HepG2 (cell line): Measurements from ENCODE around the gene LIF. TPM values are rescaled to one million over a fixed set of nuclear protein-coding genes. Genes with fewer than 3 reads are reported as not detected.

Experiments used
- DNMT1 ChIP-seq: sonication (generic); formaldehyde crosslinking; IDR thresholded peaks from 2 replicates; pipeline ENCODE4 v1.5.1; 2020; ENCODE audit warnings: mild to moderate bottlenecking, missing genetic modification reagents
- KLF11 ChIP-seq: IDR thresholded peaks from 2 replicates; pipeline ENCODE4 v1.6.1; 2016; ENCODE audit warnings: missing compliant biosample characterization
- KLF12 ChIP-seq: sonication (generic); formaldehyde crosslinking; IDR thresholded peaks from 2 replicates; pipeline ENCODE4 v1.4.0; 2020; ENCODE audit warnings: missing genetic modification reagents, borderline replicate concordance
- MEF2D ChIP-seq: sonication (generic); formaldehyde crosslinking; IDR thresholded peaks from 2 replicates; pipeline ENCODE4 v1.5.1; 2020; ENCODE audit warnings: mild to moderate bottlenecking, missing genetic modification reagents
- RFX5 ChIP-seq: IDR thresholded peaks from 2 replicates; pipeline ENCODE4 v1.6.1; 2011; ENCODE audit warnings: low read depth, low read length, improper control_type of control experiment
- RFXANK ChIP-seq: IDR thresholded peaks from 2 replicates; pipeline ENCODE4 v1.6.1; 2016
- SOX13 ChIP-seq, 3 experiments: fragments of 450-650 bp in 1 of 3; sonication (generic) in 1 of 3; formaldehyde crosslinking in 1 of 3; IDR thresholded peaks in 2 of 3; conservative IDR thresholded peaks in 1 of 3; 2 replicates each; pipeline versions ENCODE4 v1.5.0 to v1.6.1; 2016 to 2020; ENCODE audit warnings: antibody characterized with exemption in 1 of 3, mild to moderate bottlenecking in 1 of 3, missing compliant biosample characterization in 1 of 3, missing genetic modification reagents in 1 of 3, moderate library complexity in 1 of 3
- SP5 ChIP-seq: IDR thresholded peaks from 2 replicates; pipeline ENCODE4 v1.6.1; 2016; ENCODE audit warnings: low read depth, borderline replicate concordance
- SRSF1 ChIP-seq: fragments of 200-400 bp; formaldehyde crosslinking; optimal IDR thresholded peaks from 2 replicates; pipeline ENCODE3; 2017; ENCODE audit warnings: mild to moderate bottlenecking, low read depth, low read length, moderate library complexity
- THAP11 ChIP-seq: IDR thresholded peaks from 2 replicates; pipeline ENCODE4 v1.6.1; 2016; ENCODE audit warnings: missing biosample characterization, missing genetic modification reagents
- ZBTB25 ChIP-seq: IDR thresholded peaks from 2 replicates; pipeline ENCODE4 v1.6.1; 2018; ENCODE audit warnings: missing genetic modification reagents
- ZMYM4 ChIP-seq: sonication (generic); formaldehyde crosslinking; IDR thresholded peaks from 2 replicates; pipeline ENCODE4 v1.8.1; 2023; ENCODE audit warnings: mild to moderate bottlenecking, missing genetic modification reagents
- ZNF614 ChIP-seq: IDR thresholded peaks from 2 replicates; pipeline ENCODE4 v1.6.1; 2018; ENCODE audit warnings: missing biosample characterization, missing genetic modification reagents, inconsistent platforms, borderline replicate concordance
- ZNF644 ChIP-seq: IDR thresholded peaks from 2 replicates; pipeline ENCODE4 v1.6.1; 2016; ENCODE audit warnings: low read depth
- ZNF674 ChIP-seq: sonication (generic); formaldehyde crosslinking; IDR thresholded peaks from 2 replicates; pipeline ENCODE4 v1.5.0; 2020; ENCODE audit warnings: low read depth, mild to moderate bottlenecking, missing genetic modification reagents
- ZNF747 ChIP-seq: sonication (generic); formaldehyde crosslinking; IDR thresholded peaks from 2 replicates; pipeline ENCODE4 v1.8.1; 2023; ENCODE audit warnings: missing genetic modification reagents, mild to moderate bottlenecking, borderline replicate concordance
- ZSCAN5A ChIP-seq: sonication (generic); formaldehyde crosslinking; IDR thresholded peaks from 2 replicates; pipeline ENCODE4 v1.8.0; 2022; ENCODE audit warnings: mild to moderate bottlenecking, missing genetic modification reagents, borderline replicate concordance
- polyA plus RNA-seq, 8 experiments: library from polyadenylated mRNA; depleted of rRNA in 3 of 8; stranded (reverse) in 7 of 8; unstranded in 1 of 8; fragments of >200 nt; fragmentation: Illumina TruSeq in 4 of 8; extraction: Trizol in 4 of 8; gene quantifications; 2 replicates each; pipeline versions ENCODE4 v1.2.1 to v1.2.3, GENCODE V29; 2011 to 2016; ENCODE audit warnings: low read depth in 4 of 8, missing spikeins in 1 of 8, mixed read lengths in 1 of 8; ENCODE audit not compliant: insufficient read depth in 1 of 8
- total RNA-seq, 5 experiments: library from RNA; depleted of rRNA; stranded (reverse); fragments of >200 nt; fragmentation: Illumina TruSeq; extraction: Trizol; gene quantifications; 2 replicates each; pipeline ENCODE4 v1.2.3, GENCODE V29; 2016; ENCODE audit warnings: low read depth in 1 of 5
- TF ChIP-seq, protein P1 (sequence below): sonication (generic); formaldehyde crosslinking; IDR thresholded peaks from 2 replicates; pipeline ENCODE4 v1.4.0; 2020; ENCODE audit warnings: missing genetic modification reagents, borderline replicate concordance
- TF ChIP-seq, protein P2 (sequence below): sonication (generic); formaldehyde crosslinking; IDR thresholded peaks from 2 replicates; pipeline ENCODE4 v1.5.1; 2020; ENCODE audit warnings: mild to moderate bottlenecking, missing genetic modification reagents, moderate library complexity

The LIF gene
- total and polyA plus RNA-seq, 2 of the 13 experiments (the other 11 are each of a cell fraction or from before 2014, with no cell fraction given), result 3.6 to 8.5 TPM

- no peak for TF ChIP-seq ZSCAN5A (CRISPR knock-in tag)
- 0 out of 2 replicates have a peak, but pooled peaks have one; percentile 31 for TF ChIP-seq THAP11 (CRISPR knock-in tag)
- no peak for TF ChIP-seq ZMYM4 (CRISPR knock-in tag)
- no peak for TF ChIP-seq DNMT1 (CRISPR knock-in tag)
- TF ChIP-seq KLF12 (CRISPR knock-in tag), result no peak
- TF ChIP-seq, protein P1, sequence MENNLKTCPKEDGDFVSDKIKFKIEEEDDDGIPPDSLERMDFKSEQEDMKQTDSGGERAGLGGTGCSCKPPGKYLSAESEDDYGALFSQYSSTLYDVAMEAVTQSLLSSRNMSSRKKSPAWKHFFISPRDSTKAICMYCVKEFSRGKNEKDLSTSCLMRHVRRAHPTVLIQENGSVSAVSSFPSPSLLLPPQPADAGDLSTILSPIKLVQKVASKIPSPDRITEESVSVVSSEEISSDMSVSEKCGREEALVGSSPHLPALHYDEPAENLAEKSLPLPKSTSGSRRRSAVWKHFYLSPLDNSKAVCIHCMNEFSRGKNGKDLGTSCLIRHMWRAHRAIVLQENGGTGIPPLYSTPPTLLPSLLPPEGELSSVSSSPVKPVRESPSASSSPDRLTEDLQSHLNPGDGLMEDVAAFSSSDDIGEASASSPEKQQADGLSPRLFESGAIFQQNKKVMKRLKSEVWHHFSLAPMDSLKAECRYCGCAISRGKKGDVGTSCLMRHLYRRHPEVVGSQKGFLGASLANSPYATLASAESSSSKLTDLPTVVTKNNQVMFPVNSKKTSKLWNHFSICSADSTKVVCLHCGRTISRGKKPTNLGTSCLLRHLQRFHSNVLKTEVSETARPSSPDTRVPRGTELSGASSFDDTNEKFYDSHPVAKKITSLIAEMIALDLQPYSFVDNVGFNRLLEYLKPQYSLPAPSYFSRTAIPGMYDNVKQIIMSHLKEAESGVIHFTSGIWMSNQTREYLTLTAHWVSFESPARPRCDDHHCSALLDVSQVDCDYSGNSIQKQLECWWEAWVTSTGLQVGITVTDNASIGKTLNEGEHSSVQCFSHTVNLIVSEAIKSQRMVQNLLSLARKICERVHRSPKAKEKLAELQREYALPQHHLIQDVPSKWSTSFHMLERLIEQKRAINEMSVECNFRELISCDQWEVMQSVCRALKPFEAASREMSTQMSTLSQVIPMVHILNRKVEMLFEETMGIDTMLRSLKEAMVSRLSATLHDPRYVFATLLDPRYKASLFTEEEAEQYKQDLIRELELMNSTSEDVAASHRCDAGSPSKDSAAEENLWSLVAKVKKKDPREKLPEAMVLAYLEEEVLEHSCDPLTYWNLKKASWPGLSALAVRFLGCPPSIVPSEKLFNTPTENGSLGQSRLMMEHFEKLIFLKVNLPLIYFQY, result no peak
- no peak for TF ChIP-seq SOX13 (IDR thresholded peaks at IDR 0.05)
- TF ChIP-seq SOX13 (CRISPR knock-in tag; conservative IDR thresholded peaks at IDR 0.05 in 1 of 2, IDR thresholded peaks at IDR 0.05 in 1 of 2), result 0 out of 4 replicates have a peak, but pooled peaks of 1 of the 2 experiments have one; percentile 25
- no peak for TF ChIP-seq ZNF644
- TF ChIP-seq ZNF614 (CRISPR knock-in tag), result no peak
- no peak for TF ChIP-seq ZNF674 (CRISPR knock-in tag)
- TF ChIP-seq RFXANK (CRISPR knock-in tag), result no peak
- no peak for TF ChIP-seq ZNF747 (CRISPR knock-in tag)
- TF ChIP-seq RFX5, result no peak
- TF ChIP-seq ZBTB25 (CRISPR knock-in tag), result no peak
- no peak for TF ChIP-seq SP5 (CRISPR knock-in tag)
- TF ChIP-seq KLF11 (CRISPR knock-in tag), result no peak
- no peak for TF ChIP-seq MEF2D (CRISPR knock-in tag)
- TF ChIP-seq, protein P2, sequence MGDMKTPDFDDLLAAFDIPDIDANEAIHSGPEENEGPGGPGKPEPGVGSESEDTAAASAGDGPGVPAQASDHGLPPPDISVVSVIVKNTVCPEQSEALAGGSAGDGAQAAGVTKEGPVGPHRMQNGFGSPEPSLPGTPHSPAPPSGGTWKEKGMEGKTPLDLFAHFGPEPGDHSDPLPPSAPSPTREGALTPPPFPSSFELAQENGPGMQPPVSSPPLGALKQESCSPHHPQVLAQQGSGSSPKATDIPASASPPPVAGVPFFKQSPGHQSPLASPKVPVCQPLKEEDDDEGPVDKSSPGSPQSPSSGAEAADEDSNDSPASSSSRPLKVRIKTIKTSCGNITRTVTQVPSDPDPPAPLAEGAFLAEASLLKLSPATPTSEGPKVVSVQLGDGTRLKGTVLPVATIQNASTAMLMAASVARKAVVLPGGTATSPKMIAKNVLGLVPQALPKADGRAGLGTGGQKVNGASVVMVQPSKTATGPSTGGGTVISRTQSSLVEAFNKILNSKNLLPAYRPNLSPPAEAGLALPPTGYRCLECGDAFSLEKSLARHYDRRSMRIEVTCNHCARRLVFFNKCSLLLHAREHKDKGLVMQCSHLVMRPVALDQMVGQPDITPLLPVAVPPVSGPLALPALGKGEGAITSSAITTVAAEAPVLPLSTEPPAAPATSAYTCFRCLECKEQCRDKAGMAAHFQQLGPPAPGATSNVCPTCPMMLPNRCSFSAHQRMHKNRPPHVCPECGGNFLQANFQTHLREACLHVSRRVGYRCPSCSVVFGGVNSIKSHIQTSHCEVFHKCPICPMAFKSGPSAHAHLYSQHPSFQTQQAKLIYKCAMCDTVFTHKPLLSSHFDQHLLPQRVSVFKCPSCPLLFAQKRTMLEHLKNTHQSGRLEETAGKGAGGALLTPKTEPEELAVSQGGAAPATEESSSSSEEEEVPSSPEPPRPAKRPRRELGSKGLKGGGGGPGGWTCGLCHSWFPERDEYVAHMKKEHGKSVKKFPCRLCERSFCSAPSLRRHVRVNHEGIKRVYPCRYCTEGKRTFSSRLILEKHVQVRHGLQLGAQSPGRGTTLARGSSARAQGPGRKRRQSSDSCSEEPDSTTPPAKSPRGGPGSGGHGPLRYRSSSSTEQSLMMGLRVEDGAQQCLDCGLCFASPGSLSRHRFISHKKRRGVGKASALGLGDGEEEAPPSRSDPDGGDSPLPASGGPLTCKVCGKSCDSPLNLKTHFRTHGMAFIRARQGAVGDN (CRISPR knock-in tag), result peak; percentile 67
- TF ChIP-seq SRSF1, result no peak
Measured at GRCh38 chr22:30262917-30263741, 16.6 kb upstream of the LIF start (continued).
